ENCODE data around the gene SELENOW. TPM values are rescaled to one million over a fixed set of nuclear protein-coding genes. Genes with fewer than 3 reads are reported as not detected.
"Not testable (repeated sequence)": the region's sequence is repeated elsewhere in the genome, so short reads cannot be mapped to it uniquely, and the experiment has no call there.

The SELENOW gene
- total RNA-seq, 1 donor from 2014 or later = 247 TPM

- H3K27me3 ChIP-seq (ENCODE audit: low read depth) = peaks cover 5% of the 10 kb centered on the region
- no peak for TF ChIP-seq CTCF (IDR thresholded peaks at IDR 0.05)
- no peak overlapping the region for H3K4me3 ChIP-seq
- H3K9me3 ChIP-seq = no peaks in the 10 kb centered on the region
- no peak for ATAC-seq
- no peak for DNase-seq
- no peaks in the 10 kb centered on the region for H3K4me1 ChIP-seq
- no peaks in the 10 kb centered on the region for H3K36me3 ChIP-seq
- intact Hi-C loops (cut with DNase I) = no loop called here
- H3K27ac ChIP-seq = no peak overlapping the region
These were observed 35.5 kb downstream of the SELENOW start for GRCh38 chr19:47813995-47814328.

- DNase-seq; H3K4me3 ChIP-seq; ATAC-seq; intact Hi-C loops (cut with DNase I); H3K9me3 ChIP-seq; H3K36me3 ChIP-seq; H3K4me1 ChIP-seq; H3K27ac ChIP-seq: not testable (repeated sequence)
- H3K27me3 ChIP-seq (ENCODE audit: low read depth) = peaks cover 19% of the 10 kb centered on the region
These were observed 37.8 kb downstream of the SELENOW start for GRCh38 chr19:47816270-47816669.

GRCh38 chr19:47818221-47818620, 39.7 kb downstream of the SELENOW start:
- H3K4me3 ChIP-seq; H3K27ac ChIP-seq; H3K36me3 ChIP-seq; H3K4me1 ChIP-seq; intact Hi-C loops (cut with DNase I); H3K9me3 ChIP-seq; ATAC-seq; DNase-seq: not testable (repeated sequence)
- H3K27me3 ChIP-seq (ENCODE audit: low read depth) = peaks cover 32% of the 10 kb centered on the region

- intact Hi-C loops (cut with DNase I) = no loop called here
- DNase-seq = no peak
These were observed 41.4 kb downstream of the SELENOW start for GRCh38 chr19:47819858-47820257.

GRCh38 chr19:47820410-47820809, 41.9 kb downstream of the SELENOW start:
- intact Hi-C loops (cut with DNase I) = no loop called here

More at GRCh38 chr19:47819858-47820257, 41.4 kb downstream of the SELENOW start:
- no peak for TF ChIP-seq CTCF (IDR thresholded peaks at IDR 0.05)
- Histone ChIP-seq H3K9me3 (no peaks in the 10 kb centered on the region), H3K27me3 (ENCODE audit: low read depth) (peaks cover 32% of the 10 kb centered on the region), H3K27ac (no peak overlapping the region), H3K4me1 (no peaks in the 10 kb centered on the region), H3K36me3 (no peaks in the 10 kb centered on the region), H3K4me3 (no peak overlapping the region)
- ATAC-seq = no peak

GRCh38 chr19:47821460-47822020, 43.0 kb downstream of the SELENOW start, which contains the start of gene CRX:
Gene CRX, plus strand, starts transcription at chr19:47821937. Its CDS starts 12,507 bp downstream, at chr19:47834444.
- no peak for TF ChIP-seq CTCF (IDR thresholded peaks at IDR 0.05)
- Histone ChIP-seq H3K9me3 (no peaks in the 10 kb centered on the region), H3K4me1 (no peaks in the 10 kb centered on the region), H3K4me3 (no peak within 1 kb of the TSS), H3K27me3 (ENCODE audit: low read depth) (peaks cover 32% of the 10 kb centered on the region), H3K27ac (no peak within 1 kb of the TSS), H3K36me3 (no peaks in the 10 kb centered on the region)
- intact Hi-C loops (cut with DNase I) = no loop called here
- no peak for DNase-seq
- ATAC-seq = no peak

More at GRCh38 chr19:47820410-47820809, 41.9 kb downstream of the SELENOW start:
- Histone ChIP-seq H3K9me3 (no peaks in the 10 kb centered on the region), H3K27me3 (ENCODE audit: low read depth) (peaks cover 32% of the 10 kb centered on the region), H3K4me1 (no peaks in the 10 kb centered on the region), H3K4me3 (no peak overlapping the region), H3K27ac (no peak overlapping the region), H3K36me3 (no peaks in the 10 kb centered on the region)
- TF ChIP-seq CTCF (IDR thresholded peaks at IDR 0.05) = no peak
- DNase-seq = no peak
- ATAC-seq = no peak
